HG02610 (cell line): ENCODE measurements around the gene CPT1B.

Experiments
- ATAC-seq: cut with Tn5 transposase; IDR thresholded peaks from one replicate; pipeline ENCODE4 v1.9.1; 2021; ENCODE audit warnings: mild to moderate bottlenecking, moderate library complexity; ENCODE audit not compliant: unreplicated experiment

Gene CPT1B

DNA sequence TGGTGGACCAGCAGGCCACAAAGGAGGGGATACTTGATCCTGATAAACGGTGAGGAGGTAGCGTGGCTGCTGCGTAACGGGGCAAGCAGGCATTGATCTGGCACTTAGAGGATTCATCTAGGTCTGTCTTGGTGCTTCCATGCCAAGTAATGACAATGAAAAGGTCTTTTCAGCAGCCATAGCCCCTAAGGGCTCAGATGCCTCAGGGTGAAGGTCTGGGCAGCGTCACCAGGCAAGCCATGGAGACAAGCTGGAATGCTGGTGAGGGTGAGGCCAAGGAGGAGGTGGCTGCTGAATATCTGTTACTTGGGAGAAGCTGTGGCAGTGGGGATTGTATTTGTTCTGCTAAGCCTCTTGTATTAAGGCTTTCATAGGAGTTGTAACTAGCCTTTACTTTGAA lies 9.2 kb upstream of the CPT1B start:
- ATAC-seq, result no peak

DNA sequence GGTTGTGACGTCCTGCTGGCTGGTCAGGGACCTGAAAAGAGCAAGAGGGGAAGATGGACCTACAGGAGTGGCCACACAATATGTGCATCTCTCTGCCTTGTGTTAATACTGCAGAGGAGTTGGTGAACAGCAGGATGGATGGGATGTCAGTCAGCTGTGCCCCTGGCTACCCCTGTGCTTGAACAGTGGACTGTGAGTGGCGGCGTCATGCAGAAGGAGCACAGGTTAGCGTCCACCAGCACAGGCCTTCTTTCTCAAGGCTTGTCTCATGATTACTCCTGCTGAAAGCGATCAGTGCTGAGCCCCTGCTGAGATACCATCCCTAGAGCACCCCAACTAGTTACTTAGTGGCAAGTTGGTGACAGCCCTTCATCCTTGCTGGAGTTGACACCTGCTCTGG lies 8.2 kb upstream of the CPT1B start:
- no peak for ATAC-seq

DNA sequence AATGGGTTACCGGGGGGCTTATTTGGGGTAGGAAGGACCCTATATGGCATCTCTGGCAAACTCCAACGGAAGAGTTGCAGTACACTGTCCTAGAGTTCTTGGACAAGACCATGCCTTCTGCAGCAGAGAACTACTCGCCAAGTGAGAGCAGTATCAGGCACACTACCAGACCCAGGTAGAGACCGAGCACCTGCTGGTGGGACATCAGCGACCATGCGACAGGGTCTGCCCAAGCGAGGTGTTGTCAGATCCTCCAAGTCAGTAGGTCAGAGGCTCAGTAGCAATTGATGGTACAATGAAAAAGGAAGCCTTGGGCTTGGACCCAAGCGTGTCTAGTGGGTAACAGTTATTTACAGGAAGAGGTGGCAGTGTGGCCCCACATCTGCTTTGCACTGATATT lies 7.6 kb upstream of the CPT1B start:
- no peak for ATAC-seq

DNA sequence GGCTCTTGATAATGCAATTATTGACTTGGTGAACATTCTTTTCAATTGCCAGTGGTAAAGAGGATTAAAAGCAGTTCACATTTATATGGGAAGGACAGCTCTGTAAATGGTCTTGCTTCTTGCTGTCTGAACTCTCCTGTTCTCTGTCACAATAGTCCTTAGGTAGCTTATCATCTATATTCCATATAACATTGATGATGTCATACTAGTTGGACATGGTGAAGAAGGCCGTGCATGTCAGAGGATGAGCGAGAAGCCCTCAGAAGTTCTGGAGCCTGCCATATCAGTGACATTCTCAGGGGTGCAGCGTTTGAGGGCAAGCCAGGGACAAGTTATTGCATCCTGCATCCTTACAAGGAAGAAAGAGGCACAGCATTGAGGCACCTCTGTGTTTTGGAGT lies 7.0 kb upstream of the CPT1B start:
- no peak for ATAC-seq

GRCh38 chr22:50584106-50585096 lies 6.2 kb upstream of the CPT1B start:
- ATAC-seq, result no peak

DNA sequence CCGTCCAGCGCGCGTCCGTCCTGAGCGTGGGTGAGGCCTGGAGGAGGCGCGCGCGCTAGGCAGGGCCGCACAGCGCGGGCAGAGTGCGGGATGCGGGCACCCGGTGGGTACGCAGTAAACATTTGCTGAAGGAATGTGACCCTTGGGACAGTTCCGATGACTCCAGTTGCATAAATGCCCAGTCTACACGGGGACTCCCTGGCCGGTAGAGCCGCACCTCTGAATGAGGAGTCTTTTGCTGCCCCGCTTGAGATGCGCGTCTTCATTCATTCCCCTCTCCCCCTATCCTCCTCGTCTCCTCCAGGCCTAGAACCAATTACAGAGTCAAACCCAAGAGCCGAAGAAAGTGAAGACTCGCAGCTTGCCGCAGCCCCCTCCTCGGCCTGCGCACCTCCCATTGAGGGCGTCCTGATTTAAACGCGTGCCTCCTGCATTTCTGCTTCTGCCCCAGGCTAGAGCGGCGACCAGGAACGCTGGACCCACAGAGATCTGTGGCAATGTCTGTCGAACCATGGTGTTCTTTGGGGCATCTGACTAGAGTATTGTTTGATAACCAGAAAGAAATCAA lies 5.2 kb upstream of the CPT1B start:
- peak; percentile 27 for ATAC-seq

DNA sequence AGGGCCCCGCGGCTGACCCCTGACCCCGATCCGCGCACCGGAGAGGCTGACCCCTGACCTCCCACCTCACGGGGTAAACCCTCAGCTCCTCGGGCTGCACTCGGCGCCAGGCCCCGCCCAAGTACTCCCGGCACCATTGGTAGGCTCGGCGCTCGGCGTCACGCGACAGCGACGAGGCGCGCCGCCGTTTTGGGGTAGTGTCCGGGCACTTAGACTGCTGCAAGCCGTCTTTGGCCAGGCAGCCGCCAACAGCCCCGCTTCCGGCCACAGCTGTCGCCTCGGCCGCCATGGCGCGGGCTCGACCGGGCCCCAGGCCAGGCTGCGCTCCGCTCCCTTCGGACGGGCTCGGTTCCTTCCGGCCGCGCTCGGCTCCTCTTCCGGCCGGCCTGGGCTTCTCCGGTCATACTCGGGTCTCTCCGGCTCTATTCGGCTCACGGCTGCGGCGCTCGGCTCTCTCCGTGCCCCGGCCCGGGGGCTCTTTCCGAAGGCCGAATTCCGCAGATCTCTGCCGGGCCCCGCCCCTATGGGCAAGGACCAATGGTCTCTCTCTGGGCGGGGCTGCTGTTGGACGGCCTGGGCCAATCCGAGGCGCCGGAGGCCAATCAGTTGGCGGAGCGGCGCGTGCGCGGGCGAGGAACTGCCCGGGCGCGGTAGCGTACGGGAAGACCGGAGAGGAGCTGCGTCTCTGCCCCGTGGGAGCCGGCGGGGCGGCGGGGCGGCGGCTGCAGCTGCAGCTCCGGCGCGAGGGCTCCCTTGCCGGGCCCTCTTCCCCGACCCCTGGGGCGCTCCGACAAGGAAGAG lies 4.5 kb upstream of the CPT1B start, which contains the start of gene CHKB:
TSS of gene CHKB (minus strand) at position 357 of the 801 bp plus-strand sequence. CDS start at position 289, 68 bp downstream.
- ATAC-seq, result peak; percentile 89

DNA sequence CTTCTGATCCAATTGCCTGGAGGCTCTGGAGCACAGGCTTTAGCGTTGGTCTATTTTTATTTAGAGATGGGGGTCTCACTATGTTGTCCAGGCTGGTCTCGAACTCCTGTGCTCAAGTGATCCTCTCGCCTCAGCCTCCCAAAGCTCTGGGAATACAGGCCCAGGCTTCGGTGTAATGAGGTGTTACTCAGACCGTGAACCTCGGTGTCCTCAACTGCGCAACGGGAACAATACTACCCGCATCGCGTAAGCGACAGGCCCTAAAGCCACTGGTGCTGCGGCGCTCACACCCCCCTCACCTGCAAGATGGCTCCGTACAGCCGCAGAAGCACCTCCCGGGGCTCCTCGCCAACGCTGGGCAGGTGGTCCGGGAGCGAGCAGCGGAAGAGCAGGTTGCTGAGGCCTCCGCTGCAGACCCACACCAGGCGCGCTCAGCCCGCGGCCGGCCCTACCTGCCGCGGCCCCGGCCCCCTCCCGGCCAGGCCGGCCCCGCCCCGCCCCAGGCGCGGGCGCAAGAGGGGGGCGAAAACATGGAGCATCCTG lies 3.8 kb upstream of the CPT1B start:
- peak; percentile 7 for ATAC-seq

GRCh38 chr22:50581031-50581949 lies 3.1 kb upstream of the CPT1B start:
- no peak for ATAC-seq

- ATAC-seq, result no peak
These were observed 1.5 kb upstream of the CPT1B start for GRCh38 chr22:50579752-50580151.

DNA sequence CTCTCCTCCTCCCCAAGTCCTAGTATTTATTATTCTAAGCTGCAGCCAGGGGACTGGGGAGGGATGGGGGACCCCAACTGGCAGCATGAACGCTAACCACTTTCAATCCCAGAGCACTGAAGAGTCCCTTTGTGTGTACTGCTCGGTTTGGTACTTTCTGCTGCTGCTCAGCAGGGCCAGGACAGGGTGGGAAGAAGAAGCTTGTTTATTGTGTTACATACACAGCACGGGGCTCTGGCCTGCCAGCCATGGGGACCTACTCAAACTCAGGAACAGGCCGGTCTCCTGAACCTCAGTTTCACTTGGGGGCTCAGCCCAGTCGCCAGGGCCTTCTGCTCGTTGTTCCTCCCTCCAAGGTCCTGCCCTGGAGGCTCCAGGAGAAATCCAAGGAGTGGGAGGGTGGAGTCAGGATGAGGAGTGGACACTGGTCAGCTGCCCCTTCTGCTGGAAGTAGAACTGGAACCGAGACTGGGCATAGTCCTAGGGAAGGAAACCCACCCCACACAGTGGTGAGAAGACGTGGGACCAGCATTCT lies 616 bp upstream of the CPT1B start:
- no peak for ATAC-seq

- no peak for ATAC-seq
These were observed 585 bp downstream of the CPT1B start for GRCh38 chr22:50577697-50577986.

GRCh38 chr22:50576806-50577696 lies 1.2 kb downstream of the CPT1B start:
- no peak for ATAC-seq

- no peak for ATAC-seq
These were observed 2.2 kb downstream of the CPT1B start for GRCh38 chr22:50576070-50576469.

DNA sequence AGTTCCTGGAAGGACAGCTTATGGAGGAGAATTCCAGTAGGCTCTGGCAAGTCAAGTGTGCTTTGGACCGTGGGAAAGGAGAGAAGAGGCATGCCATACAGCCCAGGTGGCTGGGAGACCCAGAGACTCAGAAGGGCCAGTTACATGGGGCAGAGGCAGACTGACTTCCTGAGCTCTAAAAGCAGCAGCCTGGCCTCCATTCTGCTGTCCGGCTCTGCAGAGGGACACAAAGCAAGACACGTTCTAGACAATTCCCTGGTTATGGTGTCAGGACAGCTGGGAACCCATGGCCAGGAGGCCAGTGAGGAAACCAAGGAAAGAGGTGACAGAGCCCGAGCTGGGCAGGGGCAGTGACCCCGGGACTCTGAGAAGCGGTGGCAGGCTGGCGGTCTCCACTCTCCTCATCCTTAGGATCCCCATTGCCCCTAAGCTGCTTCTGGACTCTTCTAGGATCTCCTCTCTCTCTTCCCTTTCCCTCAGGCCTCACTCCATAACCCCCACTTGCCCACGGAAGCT lies 2.7 kb downstream of the CPT1B start:
- ATAC-seq, result no peak

- ATAC-seq, result no peak
These were observed 3.9 kb downstream of the CPT1B start for GRCh38 chr22:50574383-50574755.

DNA sequence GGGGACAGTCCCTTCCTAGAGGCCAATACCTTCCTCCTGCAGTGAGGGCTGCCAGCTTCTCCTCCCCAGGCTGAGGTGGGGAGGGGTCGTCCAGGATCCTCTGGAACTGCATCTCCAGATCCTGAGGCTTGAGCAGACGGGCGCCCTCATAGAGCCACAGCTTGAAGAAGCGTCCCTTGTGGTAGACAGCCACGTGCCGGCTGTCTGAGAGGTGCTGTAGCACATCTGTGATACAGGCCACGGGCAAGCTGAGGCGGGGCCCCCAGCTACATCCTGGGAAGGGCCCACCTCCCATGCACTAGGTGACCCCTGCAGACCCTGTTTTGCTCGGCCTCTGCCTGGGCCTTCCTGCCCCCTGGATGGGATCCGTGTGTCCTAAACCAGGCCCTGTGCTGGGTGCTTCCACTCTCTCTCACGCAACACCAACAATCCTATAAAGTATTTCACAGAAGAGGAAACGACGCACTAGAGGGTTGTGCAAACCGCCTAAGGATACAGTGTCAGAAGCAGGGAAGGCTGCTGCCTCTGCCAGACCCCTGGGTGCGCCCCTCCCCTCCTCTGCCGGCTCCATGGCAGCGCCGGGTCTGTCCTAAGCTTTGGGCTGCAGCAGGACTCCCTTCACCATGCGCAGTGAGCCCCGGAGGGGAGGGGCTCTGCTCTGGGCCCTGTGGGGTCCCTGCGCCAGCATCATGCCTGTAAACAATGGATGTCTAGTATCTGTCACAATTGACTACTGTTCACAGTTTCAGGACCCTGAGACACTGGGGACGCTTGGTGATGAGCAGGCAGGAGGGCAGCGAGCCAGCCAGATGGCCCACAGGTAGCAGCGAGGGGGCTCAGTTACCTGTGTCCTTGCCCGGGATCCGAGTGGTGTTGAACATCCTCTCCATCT lies 4.5 kb downstream of the CPT1B start:
- no peak for ATAC-seq

- ATAC-seq, result no peak
These were observed 5.3 kb downstream of the CPT1B start for GRCh38 chr22:50572965-50573364.
